K562 (cell line): Measurements from ENCODE around the gene BTBD16.

ENCODE experiments used
- GATAD2A ChIP-seq: fragments of 450-650 bp; IDR thresholded peaks from 2 replicates; pipeline ENCODE4 v1.6.1; 2017
- NFATC3 ChIP-seq: fragments of 450-650 bp; IDR thresholded peaks from 2 replicates; pipeline ENCODE4 v1.6.1; 2017; ENCODE audit warnings: mild to moderate bottlenecking
- PATZ1 ChIP-seq: fragments of 250-450 bp; sonication (Bioruptor Pico); IDR thresholded peaks from 2 replicates; pipeline ENCODE4 v1.5.0; 2020; ENCODE audit warnings: mild to moderate bottlenecking, borderline replicate concordance
- RAD21 ChIP-seq, 2 experiments: fragments of 250-450 bp in 1 of 2; fragments of 450-650 bp in 1 of 2; sonication (Bioruptor Pico) in 1 of 2; formaldehyde crosslinking in 1 of 2; IDR thresholded peaks in 1 of 2; conservative IDR thresholded peaks in 1 of 2; 2 replicates each; pipeline versions ENCODE4 v1.4.0 to v1.8.0; 2020 to 2022; ENCODE audit warnings: mild to moderate bottlenecking in 2 of 2, moderate library complexity in 1 of 2
- SP1 ChIP-seq: sonication (generic); formaldehyde crosslinking; IDR thresholded peaks from 2 replicates; pipeline ENCODE4 v1.8.1; 2022; ENCODE audit warnings: mild to moderate bottlenecking, missing genetic modification reagents
- ZNF184 ChIP-seq: sonication (generic); formaldehyde crosslinking; IDR thresholded peaks from 2 replicates; pipeline ENCODE4 v1.5.0; 2020; ENCODE audit warnings: missing genetic modification reagents
- TF ChIP-seq, protein P1 (sequence below): sonication (generic); formaldehyde crosslinking; IDR thresholded peaks from 2 replicates; pipeline ENCODE4 v1.9.0; 2022; ENCODE audit warnings: mild to moderate bottlenecking, missing genetic modification reagents

DNA sequence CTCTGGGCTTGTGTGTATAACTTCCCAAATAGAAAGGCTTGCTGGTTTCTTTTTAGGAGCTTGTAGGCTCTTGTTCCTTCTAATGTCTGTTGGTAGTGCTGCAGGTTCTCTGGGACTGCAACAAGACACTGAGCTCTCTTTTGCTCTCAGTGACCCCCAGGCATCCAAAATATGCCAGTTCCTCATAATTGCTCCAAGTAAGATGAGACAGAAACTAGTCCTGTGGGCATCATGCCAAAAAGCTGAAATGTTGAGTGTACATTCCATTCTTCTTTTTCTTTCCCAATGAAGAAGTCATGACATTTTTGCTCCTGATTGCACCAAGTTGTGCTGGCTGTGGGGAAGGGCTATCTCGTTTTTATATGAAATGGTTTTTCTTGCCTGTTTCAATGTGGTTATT lies 7.1 kb upstream of the BTBD16 start:
- TF ChIP-seq RAD21 (CRISPR knock-in tag; conservative IDR thresholded peaks at IDR 0.05 in 1 of 2, IDR thresholded peaks at IDR 0.05 in 1 of 2) = no peak
- no peak for TF ChIP-seq PATZ1
- no peak for TF ChIP-seq SP1
- no peak for TF ChIP-seq ZNF184 (CRISPR knock-in tag)
- TF ChIP-seq, protein P1, sequence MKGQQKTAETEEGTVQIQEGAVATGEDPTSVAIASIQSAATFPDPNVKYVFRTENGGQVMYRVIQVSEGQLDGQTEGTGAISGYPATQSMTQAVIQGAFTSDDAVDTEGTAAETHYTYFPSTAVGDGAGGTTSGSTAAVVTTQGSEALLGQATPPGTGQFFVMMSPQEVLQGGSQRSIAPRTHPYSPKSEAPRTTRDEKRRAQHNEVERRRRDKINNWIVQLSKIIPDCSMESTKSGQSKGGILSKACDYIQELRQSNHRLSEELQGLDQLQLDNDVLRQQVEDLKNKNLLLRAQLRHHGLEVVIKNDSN (CRISPR knock-in tag) = no peak
- no peak for TF ChIP-seq GATAD2A
- no peak for TF ChIP-seq NFATC3
